ENCODE data around the gene GBX1.

GBX1 gene

GRCh38 chr7:151185762-151186639, 18.5 kb upstream of the GBX1 start:
- H3K27ac ChIP-seq: no peak overlapping the region
- no peak for TF ChIP-seq CTCF (conservative IDR thresholded peaks at IDR 0.05)

- no peak overlapping the region for H3K27ac ChIP-seq
- TF ChIP-seq CTCF (conservative IDR thresholded peaks at IDR 0.05): no peak
Observed at GRCh38 chr7:151181011-151181431, 13.5 kb upstream of the GBX1 start.

- no peak for TF ChIP-seq CTCF (conservative IDR thresholded peaks at IDR 0.05)
- H3K27ac ChIP-seq: no peak overlapping the region
Observed at GRCh38 chr7:151179946-151180345, 12.5 kb upstream of the GBX1 start.

GRCh38 chr7:151179287-151179860, 11.9 kb upstream of the GBX1 start:
- H3K27ac ChIP-seq: no peak overlapping the region
- no peak for TF ChIP-seq CTCF (conservative IDR thresholded peaks at IDR 0.05)

- no peak overlapping the region for H3K27ac ChIP-seq
- TF ChIP-seq CTCF (conservative IDR thresholded peaks at IDR 0.05): no peak
Observed at GRCh38 chr7:151178831-151179230, 11.3 kb upstream of the GBX1 start.

GRCh38 chr7:151178236-151178635, 10.7 kb upstream of the GBX1 start:
- TF ChIP-seq CTCF (conservative IDR thresholded peaks at IDR 0.05): no peak

GRCh38 chr7:151177310-151177709, 9.8 kb upstream of the GBX1 start:
- TF ChIP-seq CTCF (conservative IDR thresholded peaks at IDR 0.05): no peak
- H3K27ac ChIP-seq: no peak overlapping the region

More at GRCh38 chr7:151178236-151178635, 10.7 kb upstream of the GBX1 start:
- no peak overlapping the region for H3K27ac ChIP-seq
